HG03039 (cell line): ENCODE data around the gene HEATR5A.
"Not testable (repeated sequence)": the region's sequence is repeated elsewhere in the genome, so short reads cannot be mapped to it uniquely, and the experiment has no call there.

Experiments
- ATAC-seq: cut with Tn5 transposase; IDR thresholded peaks from one replicate; pipeline ENCODE4 v1.9.1; 2021; ENCODE audit warnings: mild to moderate bottlenecking, moderate library complexity; ENCODE audit not compliant: unreplicated experiment

HEATR5A gene

GRCh38 chr14:31287294-31287972, 132.9 kb downstream of the HEATR5A start:
- no peak for ATAC-seq

GRCh38 chr14:31286456-31287293, 133.7 kb downstream of the HEATR5A start:
- ATAC-seq, result no peak

DNA sequence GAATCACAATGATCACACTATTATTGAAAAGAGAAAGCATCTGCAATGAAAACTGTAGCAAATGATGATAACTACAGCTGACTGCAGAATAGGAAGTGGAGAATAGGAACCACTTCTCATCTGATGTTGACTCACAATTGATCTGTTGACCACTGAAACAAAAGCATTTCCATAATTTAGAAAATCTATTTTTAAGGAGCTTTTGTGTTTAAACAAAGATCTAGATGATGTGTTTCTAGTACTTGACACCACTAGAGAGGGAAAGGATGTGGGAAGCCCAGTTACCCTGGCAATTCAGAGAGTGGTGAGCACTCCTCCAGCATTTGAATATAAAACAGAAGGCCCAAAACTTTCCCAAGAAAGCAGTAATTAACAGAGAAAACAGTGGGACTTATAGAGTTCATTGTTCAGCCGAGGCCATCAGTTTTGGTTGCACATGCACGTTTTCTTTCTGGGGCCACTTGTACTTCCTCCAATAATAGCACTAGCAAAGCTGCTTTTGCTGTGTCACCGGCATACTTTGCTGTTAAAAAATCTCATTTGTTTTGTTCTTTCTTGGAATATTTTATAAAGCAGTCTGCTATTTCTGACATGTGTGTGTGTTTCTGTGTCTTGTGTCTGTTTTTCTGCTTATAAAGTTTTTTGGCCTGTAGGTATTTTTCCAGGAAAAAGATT, 136.6 kb downstream of the HEATR5A start:
- ATAC-seq, result peak; percentile 52

GRCh38 chr14:31283153-31283552, 137.2 kb downstream of the HEATR5A start:
- ATAC-seq, result peak; percentile 15

DNA sequence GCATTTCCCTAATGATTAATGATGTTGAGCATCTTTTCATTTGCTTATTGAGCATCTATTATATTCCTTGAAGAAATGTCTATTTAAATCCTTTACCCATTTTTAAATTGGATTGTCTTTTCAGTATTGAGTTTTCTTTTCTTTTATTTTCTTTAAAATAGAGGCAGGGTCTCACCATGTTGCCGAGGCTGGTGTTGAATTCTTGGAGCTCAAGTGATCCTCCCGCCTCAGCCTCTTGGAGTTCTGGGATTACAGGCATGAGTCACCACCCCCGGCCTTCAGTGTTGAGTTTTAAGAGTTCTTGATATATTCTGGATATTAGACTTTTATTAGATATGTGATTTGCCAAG, 139.5 kb downstream of the HEATR5A start:
- no peak for ATAC-seq

DNA sequence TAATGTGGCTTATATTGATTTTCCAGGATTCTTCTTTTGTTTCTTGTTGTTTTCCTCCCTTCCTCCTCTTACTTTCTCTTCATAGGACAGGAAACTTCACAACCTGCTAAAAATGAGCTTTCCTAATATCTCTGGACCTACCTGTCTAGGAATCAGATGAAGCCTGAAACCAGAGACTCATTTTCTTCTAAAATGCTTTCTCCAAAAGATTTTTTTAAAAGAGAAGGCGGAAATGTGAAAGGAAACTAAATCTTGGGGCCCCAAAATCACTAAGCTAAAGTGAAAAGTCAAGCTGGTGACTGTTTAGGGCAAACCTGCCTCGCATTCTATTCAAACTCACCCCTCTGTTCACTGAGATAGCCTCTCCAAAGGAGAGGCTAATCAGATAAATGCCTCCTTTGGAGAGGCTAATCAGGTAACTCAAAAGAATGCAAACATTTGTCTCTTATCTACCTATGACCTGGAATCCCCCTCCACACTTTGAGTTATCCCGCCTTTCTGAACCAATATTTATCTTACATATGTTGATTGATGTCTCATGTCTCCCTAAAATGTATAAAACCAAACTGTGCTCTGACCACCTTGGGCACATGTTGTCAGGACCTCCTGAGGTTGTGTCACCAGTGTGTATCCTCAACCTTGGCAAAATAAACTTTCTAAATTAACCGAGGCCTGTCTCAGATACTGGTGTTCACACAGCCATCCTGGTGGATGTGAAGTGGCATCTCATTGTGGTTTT, 140.0 kb downstream of the HEATR5A start:
- no peak for ATAC-seq

- ATAC-seq, result no peak
These were observed 141.5 kb downstream of the HEATR5A start for GRCh38 chr14:31278883-31279282.

GRCh38 chr14:31277085-31277484, 143.3 kb downstream of the HEATR5A start:
- no peak for ATAC-seq

GRCh38 chr14:31276417-31276816, 143.9 kb downstream of the HEATR5A start:
- not testable (repeated sequence) for ATAC-seq

GRCh38 chr14:31275731-31276130, 144.6 kb downstream of the HEATR5A start:
- ATAC-seq, result no peak

DNA sequence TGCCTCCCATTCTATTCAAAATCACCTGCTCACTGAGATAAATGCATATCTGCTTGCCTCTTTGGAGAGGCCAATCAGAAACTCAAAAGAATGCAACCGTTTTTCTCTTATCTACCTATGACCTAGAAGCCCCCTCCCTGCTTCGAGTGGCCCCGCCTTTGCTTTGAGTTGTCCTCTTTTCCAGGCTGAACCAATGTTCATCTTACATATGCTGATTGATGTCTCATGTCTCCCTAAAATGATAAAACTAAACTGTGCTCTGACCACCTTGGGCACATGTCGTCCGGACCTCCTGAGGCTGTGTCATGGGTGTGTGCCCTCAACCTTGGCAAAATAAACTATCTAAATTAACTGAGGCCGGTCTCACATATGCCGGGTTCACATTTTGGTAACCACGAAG, 148.7 kb downstream of the HEATR5A start:
- no peak for ATAC-seq

DNA sequence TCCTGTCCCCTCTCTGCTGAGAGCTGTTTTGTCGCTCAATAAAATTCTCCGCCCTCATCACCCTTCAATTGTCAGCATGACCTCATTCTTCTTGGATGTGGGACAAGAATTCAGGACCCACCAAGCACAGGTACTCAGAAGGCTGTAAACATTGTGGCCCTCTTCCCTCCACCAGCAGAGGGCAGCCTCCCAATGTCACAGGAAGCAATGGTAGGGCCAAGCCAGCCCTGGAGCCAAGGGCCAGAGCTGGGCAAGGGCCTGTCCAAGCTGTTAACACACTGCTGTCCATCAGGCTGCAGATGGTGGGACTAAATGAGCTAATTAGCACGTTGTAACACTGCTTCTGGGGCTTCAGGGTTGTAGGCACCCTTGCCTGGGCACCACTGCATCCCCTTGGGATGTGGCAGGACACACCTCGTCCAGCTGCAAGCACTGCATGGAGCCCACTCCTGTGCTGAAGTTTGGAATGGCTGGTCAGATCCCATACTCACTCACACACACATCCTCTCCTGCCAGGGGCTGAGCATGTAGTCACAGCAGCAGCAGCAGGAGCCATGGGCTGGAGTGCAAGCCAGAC, 150.1 kb downstream of the HEATR5A start:
- no peak for ATAC-seq

- no peak for ATAC-seq
These were observed 150.6 kb downstream of the HEATR5A start for GRCh38 chr14:31269634-31270195.

DNA sequence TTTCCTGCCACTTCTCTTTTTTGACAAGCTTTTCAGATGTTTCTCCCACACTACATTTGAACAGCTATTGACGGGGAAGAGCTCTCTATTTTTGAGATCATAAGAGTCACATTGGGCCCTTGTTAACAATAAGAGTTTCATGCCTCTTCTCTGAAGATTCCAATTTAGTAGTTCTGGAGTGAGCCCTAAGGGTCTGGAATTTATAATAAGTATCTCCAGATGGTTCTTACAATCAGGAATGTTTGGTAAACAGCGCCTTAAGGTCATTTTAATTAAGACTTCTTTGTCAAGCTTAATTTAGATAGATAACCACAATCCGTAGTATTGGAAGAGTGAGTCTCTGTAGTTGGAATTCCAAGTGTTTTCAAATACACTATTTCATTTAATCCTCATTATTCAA, 152.1 kb downstream of the HEATR5A start:
- ATAC-seq, result no peak

- ATAC-seq, result no peak
These were observed 153.7 kb downstream of the HEATR5A start for GRCh38 chr14:31266437-31267331.

GRCh38 chr14:31265701-31266398, 154.5 kb downstream of the HEATR5A start:
- ATAC-seq, result no peak

DNA sequence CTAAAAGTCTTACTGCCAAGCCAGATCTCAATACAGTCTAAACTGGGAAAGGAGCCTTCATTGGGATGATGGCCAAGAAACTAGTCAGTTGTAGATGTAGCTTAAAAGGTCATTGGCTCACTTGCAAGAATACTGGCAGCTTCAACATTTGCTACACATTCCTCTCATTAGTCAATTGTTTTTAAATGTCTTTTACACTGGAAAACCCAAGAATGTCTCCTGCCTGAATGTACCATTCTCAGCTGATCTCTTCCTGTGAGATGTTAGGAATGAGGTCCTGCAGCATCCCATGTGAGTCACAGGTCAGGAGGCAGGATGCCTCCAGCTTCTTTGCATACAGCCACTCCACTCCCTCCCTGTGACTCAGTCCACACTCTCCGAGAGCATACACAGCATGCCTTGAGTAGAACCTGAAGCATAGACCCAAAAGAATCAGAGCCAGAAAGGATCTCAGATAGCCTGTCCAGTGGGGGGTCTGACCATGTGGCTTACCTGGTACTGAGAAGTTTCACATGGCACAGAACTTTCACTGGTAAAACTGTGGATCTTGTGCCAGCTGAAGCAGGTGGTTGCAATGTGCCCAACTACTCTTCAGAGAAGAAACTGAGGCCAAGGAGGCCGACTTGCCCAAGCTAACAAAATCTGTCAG, 156.7 kb downstream of the HEATR5A start:
- no peak for ATAC-seq
